Caco-2 (cell line): Measurements from ENCODE around the gene TRPV4. TPM values are rescaled to one million over a fixed set of nuclear protein-coding genes. Genes with fewer than 3 reads are reported as not detected.
A peak's percentile ranks its signal among the peaks of the same experiment; 100 is the strongest.

ENCODE experiments used
- BruUV-seq: library from RNA; stranded (reverse); fragments of 400-500 nt; replicated peaks from 2 replicates; lab custom pipeline; 2021; lab: Mats Ljungman, UMichigan
- CTCF ChIA-PET: fragments of 300-600 bp; sonication (Branson Sonifier 250); formaldehyde crosslinking; loops from one replicate; lab custom pipeline; 2022; ENCODE audit warnings: antibody characterized with exemption; lab: Charles Lee
- POLR2A ChIA-PET: fragments of 300-600 bp; sonication (Branson Sonifier 250); formaldehyde crosslinking; loops from one replicate; lab custom pipeline; 2022; ENCODE audit warnings: antibody characterized with exemption; lab: Charles Lee
- DNase-seq, 2 experiments: peaks; one replicate each; pipeline versions ENCODE4 v3.0.0 to v3.0.0-alpha.2; 2020 to 2022
- H3K27me3 ChIP-seq: replicated peaks from 2 replicates; pipeline ENCODE4 v1.6.0; 2011; ENCODE audit warnings: low read length; ENCODE audit not compliant: control insufficient read depth, insufficient read depth
- H3K36me3 ChIP-seq: 2 replicates; pipeline ENCODE4 v1.5.1; 2011; ENCODE audit warnings: low read length; ENCODE audit not compliant: control insufficient read depth, insufficient read depth
- H3K4me1 ChIP-seq: fragments of 250-450 bp; sonication (Bioruptor Pico); 2 replicates; pipeline ENCODE4 v1.5.1; 2020; ENCODE audit warnings: mild to moderate bottlenecking
- H3K4me3 ChIP-seq: 2 replicates; pipeline ENCODE4 v1.5.1; 2011; ENCODE audit warnings: low read depth, mild to moderate bottlenecking, control low read depth, low read length
- H3K9me3 ChIP-seq: fragments of 250-450 bp; sonication (Bioruptor Pico); 2 replicates; pipeline ENCODE4 v1.5.1; 2020; ENCODE audit warnings: mild to moderate bottlenecking, moderate library complexity
- H3K27ac Mint-ChIP-seq: one replicate; pipeline ENCODE4 v1.8.0; 2022; ENCODE audit warnings: mixed read lengths; ENCODE audit not compliant: unreplicated experiment
- H3K27me3 Mint-ChIP-seq: one replicate; pipeline ENCODE4 v1.8.0; 2022; ENCODE audit warnings: mixed read lengths; ENCODE audit not compliant: insufficient read depth, unreplicated experiment
- H3K36me3 Mint-ChIP-seq: one replicate; pipeline ENCODE4 v1.8.0; 2022; ENCODE audit warnings: mild to moderate bottlenecking, mixed read lengths; ENCODE audit not compliant: insufficient read depth, unreplicated experiment
- H3K4me1 Mint-ChIP-seq: one replicate; pipeline ENCODE4 v1.8.0; 2022; ENCODE audit warnings: low read depth, mixed read lengths; ENCODE audit not compliant: unreplicated experiment
- H3K4me3 Mint-ChIP-seq: one replicate; pipeline ENCODE4 v1.8.0; 2022; ENCODE audit warnings: mild to moderate bottlenecking, moderate library complexity, mixed read lengths; ENCODE audit not compliant: unreplicated experiment
- H3K9me3 Mint-ChIP-seq: one replicate; pipeline ENCODE4 v1.8.0; 2022; ENCODE audit warnings: mixed read lengths; ENCODE audit not compliant: unreplicated experiment
- intact Hi-C: fragments of 100-400 bp; cut with micrococcal nuclease; formaldehyde crosslinking; loops from one replicate; pipeline ENCODE4 v1.10.0; 2022; ENCODE audit not compliant: unreplicated experiment
- total RNA-seq: library from RNA; stranded (reverse); gene quantifications from 2 replicates; pipeline ENCODE4 v1.2.3, GENCODE V29; 2022
- TF ChIP-seq, protein P1 (sequence below), 2 experiments: fragments of 200-600 bp in 1 of 2; IDR thresholded peaks; 1 replicate in 1 of 2; 2 replicates in 1 of 2; pipeline versions ENCODE4 v1.5.1 to v1.8.0; 2011 to 2022; ENCODE audit warnings: antibody characterized with exemption in 1 of 2, control low read depth in 1 of 2, inconsistent platforms in 1 of 2, low read depth in 1 of 2, low read length in 1 of 2, mild to moderate bottlenecking in 1 of 2, moderate library complexity in 1 of 2; ENCODE audit not compliant: insufficient read depth in 1 of 2, severe bottlenecking in 1 of 2, unreplicated experiment in 1 of 2

TRPV4 gene
- total RNA-seq, 1 experiment from 2014 or later, result not detected

DNA sequence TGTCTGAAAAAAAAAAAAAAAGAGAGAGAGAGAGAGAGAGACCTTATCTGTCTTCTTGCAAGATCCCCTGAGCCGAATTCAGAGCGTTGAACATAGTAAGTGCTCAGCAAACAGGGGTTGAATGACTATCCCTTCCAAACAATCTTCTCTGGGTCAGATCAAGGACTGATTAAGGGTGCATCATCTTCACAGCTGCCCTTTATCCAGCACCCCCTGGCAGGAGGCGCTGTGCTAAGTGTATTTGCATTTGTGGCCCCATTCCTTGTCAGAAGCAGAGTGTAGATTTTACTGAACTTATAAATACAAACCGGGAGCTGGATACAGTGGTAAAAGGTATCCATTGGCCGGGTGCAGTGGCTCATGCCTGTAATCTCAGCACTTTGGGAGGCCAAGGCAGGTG is 8.8 kb upstream of the TRPV4 start:
- no peak for DNase-seq
- intact Hi-C loops, result no loop called here
- Histone ChIP-seq H3K4me1 (no peaks in the 10 kb centered on the region), H3K9me3 (no peaks in the 10 kb centered on the region), H3K4me3 (no peak overlapping the region), H3K27me3 (no peaks in the 10 kb centered on the region), H3K36me3 (no peaks in the 10 kb centered on the region)
- Mint-ChIP-seq H3K36me3 (no peaks in the 10 kb centered on the region), H3K4me1 (no peaks in the 10 kb centered on the region), H3K9me3 (no peaks in the 10 kb centered on the region), H3K27me3 (no peaks in the 10 kb centered on the region), H3K4me3 (no peak overlapping the region), H3K27ac (no peak overlapping the region)
- ChIA-PET POLR2A (no interaction called here), CTCF (no interaction called here)
- BruUV-seq, result no TSS peak
- TF ChIP-seq, protein P1, sequence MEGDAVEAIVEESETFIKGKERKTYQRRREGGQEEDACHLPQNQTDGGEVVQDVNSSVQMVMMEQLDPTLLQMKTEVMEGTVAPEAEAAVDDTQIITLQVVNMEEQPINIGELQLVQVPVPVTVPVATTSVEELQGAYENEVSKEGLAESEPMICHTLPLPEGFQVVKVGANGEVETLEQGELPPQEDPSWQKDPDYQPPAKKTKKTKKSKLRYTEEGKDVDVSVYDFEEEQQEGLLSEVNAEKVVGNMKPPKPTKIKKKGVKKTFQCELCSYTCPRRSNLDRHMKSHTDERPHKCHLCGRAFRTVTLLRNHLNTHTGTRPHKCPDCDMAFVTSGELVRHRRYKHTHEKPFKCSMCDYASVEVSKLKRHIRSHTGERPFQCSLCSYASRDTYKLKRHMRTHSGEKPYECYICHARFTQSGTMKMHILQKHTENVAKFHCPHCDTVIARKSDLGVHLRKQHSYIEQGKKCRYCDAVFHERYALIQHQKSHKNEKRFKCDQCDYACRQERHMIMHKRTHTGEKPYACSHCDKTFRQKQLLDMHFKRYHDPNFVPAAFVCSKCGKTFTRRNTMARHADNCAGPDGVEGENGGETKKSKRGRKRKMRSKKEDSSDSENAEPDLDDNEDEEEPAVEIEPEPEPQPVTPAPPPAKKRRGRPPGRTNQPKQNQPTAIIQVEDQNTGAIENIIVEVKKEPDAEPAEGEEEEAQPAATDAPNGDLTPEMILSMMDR (IDR thresholded peaks at IDR 0.05; ENCODE audit: insufficient read depth in 1 of 2, low read depth in 1 of 2, low read length in 1 of 2, severe bottlenecking in 1 of 2, unreplicated experiment in 1 of 2), result no peak

DNA sequence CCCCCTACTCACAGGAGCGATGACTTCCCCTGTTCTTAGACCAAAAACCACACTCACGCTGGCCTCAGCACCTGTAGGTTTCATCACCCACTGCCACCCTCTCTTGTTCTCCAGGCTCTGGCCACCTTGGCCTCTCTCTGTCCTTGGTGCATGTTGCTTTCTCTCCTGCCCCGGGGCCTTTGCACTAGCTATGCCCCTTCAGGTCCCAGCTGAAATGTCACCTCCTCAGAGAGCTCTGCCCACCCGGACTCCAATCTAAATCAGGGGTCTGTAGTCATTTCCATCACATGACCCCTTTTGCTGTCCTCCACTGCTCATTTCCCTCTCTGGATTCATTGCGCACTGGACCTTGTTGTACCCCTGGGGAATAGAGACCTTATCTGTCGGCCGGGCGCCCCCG is 8.2 kb upstream of the TRPV4 start:
- intact Hi-C loops, result no loop called here

DNA sequence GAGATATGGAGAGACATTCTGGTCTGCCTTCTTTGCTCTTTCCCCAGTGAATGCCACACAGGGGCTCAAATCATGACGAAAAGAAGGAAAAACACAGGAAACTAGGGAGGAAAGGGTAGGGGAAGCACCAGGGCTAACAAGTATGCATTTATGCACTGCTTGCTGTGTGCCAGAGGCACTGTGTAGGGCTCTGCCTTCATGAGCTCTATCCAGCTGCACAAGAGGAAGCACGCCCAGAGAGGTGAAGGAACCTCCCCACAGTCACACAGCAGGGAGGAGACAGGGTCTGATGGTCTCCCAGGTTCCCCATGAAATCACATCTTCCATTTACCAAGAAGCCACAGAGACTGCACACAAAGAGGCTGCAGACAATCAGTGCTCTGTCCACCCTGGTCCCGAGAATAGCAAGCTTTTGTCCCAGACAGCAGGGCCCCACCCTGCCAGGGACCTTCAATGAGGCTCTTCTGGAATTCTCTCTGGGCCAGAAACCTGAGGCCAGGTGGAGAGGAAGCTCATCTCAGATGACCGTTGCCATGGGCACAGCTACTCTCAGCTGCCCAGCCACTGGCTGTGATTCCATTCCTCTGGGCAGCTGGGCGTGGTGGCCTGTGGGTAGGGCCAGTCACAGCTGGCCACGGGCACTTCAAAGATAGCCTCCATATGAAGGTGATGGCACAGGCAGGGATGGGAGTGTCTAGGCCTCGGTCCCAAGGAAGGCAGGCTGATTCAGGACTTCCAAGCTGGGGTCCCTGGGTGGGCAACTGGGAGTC is 7.3 kb upstream of the TRPV4 start:
- Histone ChIP-seq H3K4me3 (no peak overlapping the region), H3K9me3 (no peaks in the 10 kb centered on the region), H3K27me3 (no peaks in the 10 kb centered on the region), H3K36me3 (no peaks in the 10 kb centered on the region), H3K4me1 (no peaks in the 10 kb centered on the region)
- BruUV-seq, result no TSS peak
- Mint-ChIP-seq H3K27me3 (no peaks in the 10 kb centered on the region), H3K9me3 (no peaks in the 10 kb centered on the region), H3K4me1 (no peaks in the 10 kb centered on the region), H3K36me3 (no peaks in the 10 kb centered on the region), H3K4me3 (no peak overlapping the region), H3K27ac (peak overlapping the region; percentile 32)
- TF ChIP-seq, protein P1 (IDR thresholded peaks at IDR 0.05; ENCODE audit: insufficient read depth in 1 of 2, low read depth in 1 of 2, low read length in 1 of 2, severe bottlenecking in 1 of 2, unreplicated experiment in 1 of 2), result no peak
- DNase-seq, result peak; percentile 21 to 71
- ChIA-PET POLR2A (no interaction called here), CTCF (no interaction called here)
- intact Hi-C loops, result no loop called here

More for the DNA sequence above, 8.2 kb upstream of the TRPV4 start:
- no peak for DNase-seq
- H3K9me3 Mint-ChIP-seq, result no peaks in the 10 kb centered on the region
- TF ChIP-seq, protein P1 (IDR thresholded peaks at IDR 0.05; ENCODE audit: insufficient read depth in 1 of 2, low read depth in 1 of 2, low read length in 1 of 2, severe bottlenecking in 1 of 2, unreplicated experiment in 1 of 2), result no peak
- H3K9me3 ChIP-seq, result no peaks in the 10 kb centered on the region
- H3K36me3 ChIP-seq, result no peaks in the 10 kb centered on the region
- no peaks in the 10 kb centered on the region for H3K36me3 Mint-ChIP-seq
- no peak overlapping the region for H3K4me3 ChIP-seq
- H3K27me3 Mint-ChIP-seq, result no peaks in the 10 kb centered on the region
- H3K4me1 ChIP-seq, result no peaks in the 10 kb centered on the region
- H3K27ac Mint-ChIP-seq, result no peak overlapping the region
- no peak overlapping the region for H3K4me3 Mint-ChIP-seq
- POLR2A ChIA-PET, result no interaction called here
- CTCF ChIA-PET, result no interaction called here
- H3K4me1 Mint-ChIP-seq, result no peaks in the 10 kb centered on the region
- no peaks in the 10 kb centered on the region for H3K27me3 ChIP-seq
- BruUV-seq, result no TSS peak
